Measurements from ENCODE around the gene EPB41L4A.

The EPB41L4A gene

GRCh38 chr5:112238473-112238872 is 180.6 kb downstream of the EPB41L4A start:
- TF ChIP-seq CTCF (conservative IDR thresholded peaks at IDR 0.05) (no peak; the same call in 1 of the 2 replicates), ZFX (IDR thresholded peaks at IDR 0.05) (no peak)

GRCh38 chr5:112237456-112237855 is 181.6 kb downstream of the EPB41L4A start:
- H3K27ac ChIP-seq: no peak overlapping the region
- TF ChIP-seq ZFX (IDR thresholded peaks at IDR 0.05) (no peak), CTCF (conservative IDR thresholded peaks at IDR 0.05) (no peak)

More at GRCh38 chr5:112238473-112238872, 180.6 kb downstream of the EPB41L4A start:
- H3K27ac ChIP-seq: no peak overlapping the region

GRCh38 chr5:112234000-112234399 is 185.1 kb downstream of the EPB41L4A start:
- H3K27ac ChIP-seq: no peak overlapping the region

GRCh38 chr5:112232667-112233066 is 186.4 kb downstream of the EPB41L4A start:
- H3K27ac ChIP-seq: no peak overlapping the region

More at GRCh38 chr5:112234000-112234399, 185.1 kb downstream of the EPB41L4A start:
- no peak for TF ChIP-seq ZFX (IDR thresholded peaks at IDR 0.05)
- TF ChIP-seq CTCF (conservative IDR thresholded peaks at IDR 0.05): no peak

GRCh38 chr5:112230606-112231005 is 188.5 kb downstream of the EPB41L4A start:
- TF ChIP-seq CTCF (conservative IDR thresholded peaks at IDR 0.05) (no peak), ZFX (IDR thresholded peaks at IDR 0.05) (no peak)
- H3K27ac ChIP-seq: no peak overlapping the region

More at GRCh38 chr5:112232667-112233066, 186.4 kb downstream of the EPB41L4A start:
- TF ChIP-seq CTCF (conservative IDR thresholded peaks at IDR 0.05): no peak
- no peak for TF ChIP-seq ZFX (IDR thresholded peaks at IDR 0.05)

GRCh38 chr5:112228667-112229066 is 190.4 kb downstream of the EPB41L4A start:
- TF ChIP-seq ZFX (IDR thresholded peaks at IDR 0.05) (no peak), CTCF (conservative IDR thresholded peaks at IDR 0.05) (no peak)
- H3K27ac ChIP-seq: no peak overlapping the region

- H3K27ac ChIP-seq: no peak overlapping the region
- no peak for TF ChIP-seq CTCF (conservative IDR thresholded peaks at IDR 0.05)
- no peak for TF ChIP-seq ZFX (IDR thresholded peaks at IDR 0.05)
Observed at GRCh38 chr5:112227911-112228631, 191.0 kb downstream of the EPB41L4A start.

Data from C4-2B (cell line).